Measurements from ENCODE around the gene BAD. TPM values are rescaled to one million over a fixed set of nuclear protein-coding genes. Genes with fewer than 3 reads are reported as not detected.

Gene BAD
- total RNA-seq, 1 donor from 2014 or later: 121 TPM

Other genes with a start within 250 kb of the BAD start
- not detected in 2 replicates for gene FLRT1, start 248.7 kb downstream of the BAD start, total RNA-seq
- 22.1 and 26.0 TPM in 2 replicates for gene MACROD1, start 118.6 kb downstream of the BAD start, total RNA-seq
- 199 and 219 TPM in 2 replicates for gene STIP1, start 98.5 kb downstream of the BAD start, total RNA-seq
- 31.7 and 38.9 TPM in 2 replicates for gene FERMT3, start 77.9 kb downstream of the BAD start, total RNA-seq
- gene TRPT1, start 58.5 kb downstream of the BAD start, total RNA-seq: 39.7 and 47.4 TPM in 2 replicates
- gene NUDT22, start 58.4 kb downstream of the BAD start, total RNA-seq: 50.7 and 53.5 TPM in 2 replicates
- 19.1 and 27.2 TPM in 2 replicates for gene DNAJC4, start 54.1 kb downstream of the BAD start, total RNA-seq
- gene VEGFB, start 50.1 kb downstream of the BAD start, total RNA-seq: 65.9 and 69.2 TPM in 2 replicates
- gene FKBP2, start 43.6 kb downstream of the BAD start, total RNA-seq: 52.4 and 52.8 TPM in 2 replicates
- 316 and 365 TPM in 2 replicates for gene PPP1R14B, start 37.7 kb downstream of the BAD start, total RNA-seq
- 62.2 and 78.0 TPM in 2 replicates for gene PLCB3, start 33.1 kb downstream of the BAD start, total RNA-seq
- gene GPR137, start 1.2 kb upstream of the BAD start, total RNA-seq: 28.1 and 41.5 TPM in 2 replicates
- not detected in 2 replicates for gene KCNK4, start 6.6 kb upstream of the BAD start, total RNA-seq
- gene CATSPERZ, start 15.7 kb upstream of the BAD start, total RNA-seq: not detected in 2 replicates
- gene ESRRA, start 20.9 kb upstream of the BAD start, total RNA-seq: 46.9 and 47.2 TPM in 2 replicates
- gene TRMT112, start 32.9 kb upstream of the BAD start, total RNA-seq: 217 and 259 TPM in 2 replicates
- 305 and 480 TPM in 2 replicates for gene PRDX5, start 33.5 kb upstream of the BAD start, total RNA-seq
- 3.2 and 3.4 TPM in 2 replicates for gene CCDC88B, start 55.5 kb upstream of the BAD start, total RNA-seq
- 42.1 and 49.0 TPM in 2 replicates for gene RPS6KA4, start 74.5 kb upstream of the BAD start, total RNA-seq

Data from glomerular endothelial cell (primary cell).